HG02678 (cell line): ENCODE measurements around the gene USP6NL.
"Not testable (repeated sequence)": the region's sequence is repeated elsewhere in the genome, so short reads cannot be mapped to it uniquely, and the experiment has no call there.

Source experiments
- ATAC-seq: cut with Tn5 transposase; IDR thresholded peaks from one replicate; pipeline ENCODE4 v1.9.1; 2021; ENCODE audit warnings: mild to moderate bottlenecking, moderate library complexity; ENCODE audit not compliant: unreplicated experiment

USP6NL gene

GRCh38 chr10:11611248-11612020, at the start of gene USP6NL:
Gene USP6NL, minus strand, starts transcription at chr10:11611650. Its CDS starts 14,016 bp downstream, at chr10:11597634.
- ATAC-seq, result peak; percentile 72

DNA sequence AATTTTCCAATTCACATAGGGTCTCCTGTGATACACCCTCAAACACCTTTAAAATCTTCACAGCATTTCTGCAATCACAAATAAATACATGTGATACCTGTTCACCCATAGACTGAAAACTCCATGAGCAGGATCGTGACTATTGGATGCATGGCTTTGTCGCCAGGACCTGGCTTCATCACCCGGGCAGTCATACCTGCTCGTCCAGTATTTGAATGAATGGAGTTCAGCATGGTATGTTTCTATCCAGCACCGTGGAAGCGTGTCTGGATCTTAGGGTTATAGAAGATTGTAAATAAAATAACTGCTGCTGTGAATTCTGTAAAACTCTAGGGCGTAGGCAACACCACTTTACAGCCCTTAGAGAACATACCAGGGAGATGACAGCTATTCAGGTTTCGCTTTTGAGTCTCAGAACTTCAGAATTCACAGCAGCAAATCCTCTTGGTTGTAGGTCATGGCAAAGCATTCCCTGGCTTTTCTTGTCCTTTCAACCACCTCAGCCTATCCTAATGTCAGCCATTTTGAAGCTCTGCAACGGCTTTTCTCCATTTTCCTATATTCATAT, 47.4 kb upstream of the USP6NL start:
- ATAC-seq, result no peak

GRCh38 chr10:11655836-11656235, 44.4 kb upstream of the USP6NL start:
- ATAC-seq, result no peak

DNA sequence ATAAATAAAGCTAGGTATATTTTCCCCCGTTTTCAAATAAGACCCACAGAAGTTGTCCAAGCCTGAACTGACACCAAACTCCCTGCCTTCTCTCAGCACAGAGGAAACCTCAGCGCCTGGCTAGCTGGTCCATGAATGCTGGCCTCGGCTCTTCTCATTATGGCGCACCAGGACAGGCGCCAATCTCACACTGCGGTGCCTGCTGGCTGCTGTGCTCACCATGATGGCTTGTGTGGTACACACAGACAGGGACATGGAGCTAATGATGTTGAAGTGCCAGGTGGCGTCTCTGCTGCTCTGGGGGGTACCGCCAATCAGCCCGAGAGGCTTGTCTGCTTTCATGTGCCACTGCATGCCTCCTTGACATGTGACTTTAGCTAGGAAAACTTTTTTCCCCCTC, 43.2 kb upstream of the USP6NL start:
- ATAC-seq, result no peak

GRCh38 chr10:11653758-11654471, 42.5 kb upstream of the USP6NL start:
- ATAC-seq, result no peak

GRCh38 chr10:11647676-11648075, 36.2 kb upstream of the USP6NL start:
- ATAC-seq, result no peak

DNA sequence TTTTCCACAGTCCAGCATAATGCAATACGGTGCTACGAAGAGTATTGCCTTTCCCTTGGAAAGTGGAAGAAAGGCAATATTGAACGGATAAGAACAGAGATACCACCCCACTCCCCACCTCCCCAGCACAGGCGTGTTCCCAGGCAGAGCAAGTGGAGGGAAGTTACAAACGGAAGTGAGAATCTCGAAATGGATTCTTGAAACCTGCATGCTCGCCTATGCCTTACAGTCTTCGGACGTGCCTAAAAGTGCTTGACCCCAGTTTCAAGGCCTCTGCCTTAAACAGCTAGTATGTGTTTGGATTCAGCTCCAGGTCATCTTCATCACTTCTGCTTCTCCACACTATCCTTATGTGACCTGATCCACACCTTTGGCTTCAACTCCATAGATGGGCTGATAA, 35.0 kb upstream of the USP6NL start:
- no peak for ATAC-seq

GRCh38 chr10:11643039-11643438, 31.6 kb upstream of the USP6NL start:
- ATAC-seq, result no peak

DNA sequence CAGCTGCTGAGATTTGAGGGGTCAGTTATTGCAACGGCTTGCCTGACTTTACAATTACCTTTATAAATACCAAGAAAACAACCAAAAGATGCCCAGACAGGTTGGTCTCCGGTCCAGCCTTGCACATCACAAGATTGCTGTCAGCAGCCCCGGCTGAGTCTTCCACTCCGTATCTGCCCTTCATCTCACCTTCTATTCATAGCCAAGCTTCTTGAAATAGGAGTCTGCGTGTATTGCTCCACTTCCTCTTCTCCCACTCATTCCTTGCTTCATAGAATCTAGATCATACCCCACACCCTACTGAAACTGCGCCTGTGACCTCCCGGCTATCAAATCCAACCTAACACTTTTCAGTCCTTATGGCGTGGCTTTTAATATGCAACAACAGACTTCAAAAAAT, 31.1 kb upstream of the USP6NL start:
- ATAC-seq, result no peak

DNA sequence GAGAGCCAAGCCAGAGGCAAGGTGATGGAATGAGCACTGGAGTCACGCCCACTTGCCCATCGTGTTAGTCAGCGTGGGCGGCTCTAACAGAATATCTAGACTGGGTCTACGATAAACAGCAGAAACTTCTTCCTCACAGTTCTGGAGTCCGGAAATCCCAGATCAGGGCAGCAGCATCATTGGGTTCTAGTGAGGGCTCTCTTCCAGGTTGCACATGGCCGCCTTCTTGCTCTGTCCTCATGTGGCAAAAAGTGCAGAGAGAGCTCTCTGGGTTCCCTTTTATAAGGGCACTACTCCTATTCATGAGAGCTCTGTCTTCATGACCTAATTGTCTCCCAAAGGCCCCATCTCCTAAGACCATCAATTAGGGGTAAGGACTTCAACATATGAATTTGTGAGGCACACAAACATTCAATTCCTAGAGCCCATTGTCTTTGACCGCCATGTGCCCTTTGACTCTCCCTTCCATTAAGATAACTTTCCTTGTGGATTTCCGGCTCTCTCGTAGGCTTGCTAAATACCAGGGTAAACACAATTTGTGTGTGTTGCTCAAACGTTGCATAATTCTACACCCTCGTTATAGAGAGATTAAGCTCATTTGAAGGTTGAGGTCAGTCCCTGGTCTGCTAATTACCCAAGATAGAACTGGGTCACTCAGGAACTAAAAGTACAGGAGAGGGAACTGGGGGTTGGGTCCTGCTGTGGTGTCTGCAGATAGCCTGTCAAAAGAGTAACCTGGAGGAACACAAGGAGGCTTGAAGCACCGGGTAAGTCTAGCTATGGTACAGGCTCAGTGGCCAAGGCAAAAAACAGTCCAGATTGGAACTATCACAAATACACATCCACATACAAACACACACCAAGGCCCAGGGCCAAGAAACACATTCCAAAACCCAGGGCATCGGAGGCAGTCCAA, 28.7 kb upstream of the USP6NL start:
- ATAC-seq, result no peak

DNA sequence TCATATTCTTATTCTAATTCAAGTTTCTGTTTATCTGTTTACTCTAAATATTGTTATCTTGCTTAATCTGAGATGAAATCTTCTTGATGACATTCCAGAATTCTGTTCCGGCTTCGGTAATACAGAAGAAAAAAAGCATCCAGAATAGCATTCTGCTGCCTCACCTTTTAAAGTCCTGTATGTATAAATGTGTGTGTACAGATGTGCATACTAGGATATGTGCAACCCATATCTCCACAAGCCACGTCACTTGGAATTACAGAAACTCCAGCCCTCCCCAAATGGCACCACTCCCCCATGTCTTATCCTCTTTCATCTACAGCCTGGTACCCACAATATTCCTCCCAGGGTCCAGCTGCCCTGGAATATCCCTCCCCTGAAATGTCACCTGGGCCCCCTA, 27.9 kb upstream of the USP6NL start:
- no peak for ATAC-seq

GRCh38 chr10:11638055-11638698, 26.7 kb upstream of the USP6NL start:
- peak; percentile 81 for ATAC-seq

DNA sequence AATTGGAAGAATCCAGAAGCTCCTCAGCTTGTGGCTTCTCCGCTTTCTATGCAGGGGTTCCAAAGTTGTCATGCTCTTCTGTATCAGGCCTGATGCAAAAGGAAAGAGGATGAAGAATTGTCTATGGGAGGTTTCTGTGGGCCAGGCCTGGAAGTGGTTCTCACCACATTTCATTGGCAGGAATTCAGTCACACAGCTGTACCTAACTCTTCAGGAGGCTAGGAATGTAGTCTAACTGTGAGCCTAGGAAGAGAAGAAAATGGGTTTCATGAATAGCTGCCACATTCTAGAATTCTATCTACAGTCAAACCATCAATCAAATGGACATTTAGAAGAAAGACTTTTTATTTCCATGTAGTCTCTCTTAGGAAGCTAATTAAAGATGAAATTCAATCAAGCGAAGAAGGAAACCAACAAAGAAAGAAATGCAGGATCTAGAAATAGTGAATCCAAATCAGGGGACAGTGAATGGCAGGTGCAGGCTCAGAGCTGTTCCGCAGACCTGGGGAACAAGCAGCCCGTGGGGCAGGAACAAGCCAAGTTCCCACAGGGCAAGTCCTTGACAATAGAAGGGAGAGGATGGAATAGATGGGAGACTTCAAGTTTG, 25.4 kb upstream of the USP6NL start:
- ATAC-seq, result no peak

- ATAC-seq, result peak; percentile 99
These were observed 20.6 kb upstream of the USP6NL start for GRCh38 chr10:11631890-11632587.

GRCh38 chr10:11631291-11631690, 19.8 kb upstream of the USP6NL start:
- no peak for ATAC-seq

GRCh38 chr10:11629731-11630130, 18.3 kb upstream of the USP6NL start:
- no peak for ATAC-seq

DNA sequence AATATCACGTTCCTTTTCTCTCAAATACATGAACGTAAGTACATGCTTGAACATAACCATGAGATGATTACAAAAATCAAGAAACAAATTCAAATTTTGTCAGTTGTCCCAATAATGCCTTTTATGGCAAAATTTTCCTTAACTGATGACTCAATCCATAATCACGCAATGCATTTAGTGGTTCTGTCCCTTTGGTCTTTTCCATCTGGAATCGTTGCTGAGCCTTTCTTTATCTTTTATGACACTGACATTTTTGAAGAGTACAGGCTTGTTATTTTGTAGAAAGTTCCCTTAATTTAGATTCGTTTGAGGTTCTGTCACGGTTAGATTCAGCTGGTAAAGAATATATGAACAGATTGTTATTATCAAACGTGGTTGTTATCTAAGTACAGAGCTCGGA, 16.5 kb upstream of the USP6NL start:
- ATAC-seq, result not testable (repeated sequence)

- no peak for ATAC-seq
These were observed 14.6 kb upstream of the USP6NL start for GRCh38 chr10:11626071-11626470.

DNA sequence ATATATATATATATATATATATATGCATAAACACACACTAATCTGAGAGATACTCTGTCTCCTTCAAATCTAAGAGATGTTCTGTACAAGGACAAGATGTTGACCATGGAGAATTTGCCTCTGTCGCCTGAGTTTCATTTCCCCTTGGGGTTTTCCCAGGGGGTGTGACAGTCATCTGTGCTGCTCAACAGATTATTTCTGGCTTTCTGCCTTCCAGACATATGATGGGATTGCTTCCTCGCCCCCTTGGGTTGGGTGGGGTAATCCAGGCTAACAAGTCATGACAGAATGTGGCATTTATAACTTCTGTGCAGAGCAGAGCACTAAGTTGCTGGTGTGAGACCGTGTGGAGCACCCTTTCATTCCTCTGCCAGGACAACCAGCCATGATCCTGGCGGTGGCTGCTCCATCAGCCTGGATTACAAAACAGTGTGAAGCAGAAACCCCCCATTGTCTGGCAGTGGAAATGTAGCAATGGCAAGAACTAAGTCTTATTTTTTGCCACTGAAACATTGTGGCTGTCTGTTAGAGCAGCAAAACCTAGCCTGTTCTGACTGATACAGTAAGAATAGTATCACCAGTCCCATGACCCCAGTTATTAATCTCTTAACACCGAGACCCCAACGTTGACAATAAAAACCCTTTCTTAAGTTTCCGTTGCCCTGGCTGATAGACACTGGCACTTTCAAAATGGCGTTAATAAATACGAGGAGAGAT, 13.7 kb upstream of the USP6NL start:
- peak; percentile 59 for ATAC-seq
